GM18861 (cell line): ENCODE results near the gene PFKP.

Experiments
- ATAC-seq: cut with Tn5 transposase; IDR thresholded peaks from one replicate; pipeline ENCODE4 v1.9.1; 2021; ENCODE audit not compliant: unreplicated experiment

Gene PFKP

GRCh38 chr10:3185386-3185785 is 118.0 kb downstream of the PFKP start:
- ATAC-seq: no peak

DNA sequence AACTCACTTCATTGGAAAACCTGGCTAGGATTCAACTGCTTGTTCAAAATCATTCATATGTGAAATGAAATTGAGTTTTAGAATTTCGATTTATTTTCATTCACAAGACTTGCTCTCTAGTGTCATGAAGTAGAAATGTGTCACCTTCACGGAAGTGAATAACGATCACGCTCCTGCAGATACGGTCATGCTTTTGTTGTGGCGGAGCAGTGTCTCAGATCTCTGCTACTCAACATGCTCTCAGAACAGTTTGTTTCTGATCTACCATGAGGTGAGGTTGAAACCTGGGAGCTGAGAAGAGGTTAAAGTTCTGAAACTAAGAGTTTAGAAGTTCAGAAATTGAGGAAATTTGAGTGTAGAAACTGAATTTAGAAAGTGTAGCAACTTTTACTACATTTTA is 119.0 kb downstream of the PFKP start:
- no peak for ATAC-seq
